CD8-positive, alpha-beta memory T cell (primary cell): ENCODE data around the gene FCHSD1. TPM values are rescaled to one million over a fixed set of nuclear protein-coding genes. Genes with fewer than 3 reads are reported as not detected.

Experiments used
- CTCF ChIA-PET: fragments of 350-600 bp; sonication (Branson Sonifier 250); formaldehyde crosslinking; loops from one replicate; lab custom pipeline; 2021; ENCODE audit warnings: antibody characterized with exemption; lab: Charles Lee
- POLR2A ChIA-PET: fragments of 350-600 bp; sonication (Branson Sonifier 250); formaldehyde crosslinking; loops from one replicate; lab custom pipeline; 2021; ENCODE audit warnings: antibody characterized with exemption; lab: Charles Lee
- DNase-seq, 5 donors: peaks; one replicate each; pipeline versions ENCODE4 v3.0.0 to v3.0.0-alpha.2; 2020 to 2022; ENCODE audit warnings: mixed read lengths in 1 of 5
- H3K27ac ChIP-seq: one replicate; pipeline ENCODE4 v1.7.0; 2013; ENCODE audit warnings: low read depth, mild to moderate bottlenecking, low read length, moderate library complexity
- H3K27me3 ChIP-seq: 2 replicates; pipeline ENCODE4 v1.7.0; 2013; ENCODE audit warnings: low read length, mild to moderate bottlenecking; ENCODE audit not compliant: insufficient read depth, poor library complexity, severe bottlenecking
- H3K36me3 ChIP-seq: 2 replicates; pipeline ENCODE4 v1.7.0; 2013; ENCODE audit warnings: mild to moderate bottlenecking, low read length, moderate library complexity; ENCODE audit not compliant: insufficient read depth
- H3K4me1 ChIP-seq: 2 replicates; pipeline ENCODE4 v1.7.0; 2013; ENCODE audit warnings: mild to moderate bottlenecking, low read length, moderate library complexity; ENCODE audit not compliant: insufficient read depth
- H3K4me3 ChIP-seq: 2 replicates; pipeline ENCODE4 v1.7.0; 2013; ENCODE audit warnings: mild to moderate bottlenecking, low read length
- H3K9me3 ChIP-seq: 2 replicates; pipeline ENCODE4 v1.7.0; 2013; ENCODE audit warnings: mild to moderate bottlenecking, low read length
- H3K27ac Mint-ChIP-seq, 8 donors: one replicate each; pipeline ENCODE4 v1.8.0; 2020 to 2021; ENCODE audit warnings: mixed read lengths in 8 of 8, mild to moderate bottlenecking in 6 of 8, inconsistent platforms in 3 of 8, moderate library complexity in 3 of 8
- H3K27me3 Mint-ChIP-seq, 2 donors: one replicate each; pipeline ENCODE4 v1.8.0; 2020 to 2021; ENCODE audit warnings: mixed read lengths in 2 of 2, mild to moderate bottlenecking in 1 of 2, moderate library complexity in 1 of 2
- H3K36me3 Mint-ChIP-seq, 3 donors: one replicate each; pipeline ENCODE4 v1.8.0; 2020 to 2021; ENCODE audit warnings: mixed read lengths in 3 of 3, inconsistent platforms in 1 of 3, mild to moderate bottlenecking in 1 of 3
- H3K4me1 Mint-ChIP-seq, 3 donors: one replicate each; pipeline ENCODE4 v1.8.0; 2020 to 2021; ENCODE audit warnings: mixed read lengths in 3 of 3, inconsistent platforms in 1 of 3, mild to moderate bottlenecking in 1 of 3
- H3K4me3 Mint-ChIP-seq, 7 donors: one replicate each; pipeline ENCODE4 v1.8.0; 2020 to 2021; ENCODE audit warnings: mixed read lengths in 7 of 7, mild to moderate bottlenecking in 6 of 7, moderate library complexity in 4 of 7, inconsistent platforms in 2 of 7
- H3K9me3 Mint-ChIP-seq, 5 donors: one replicate each; pipeline ENCODE4 v1.8.0; 2020 to 2022; ENCODE audit warnings: mixed read lengths in 5 of 5, mild to moderate bottlenecking in 3 of 5, moderate library complexity in 2 of 5, inconsistent platforms in 1 of 5
- polyA plus RNA-seq: library from polyadenylated mRNA; unstranded; fragments of 300-500 nt; fragmentation: Illumina TruSeq; gene quantifications from one replicate; pipeline ENCODE4 v1.2.3, GENCODE V29; 2021
- total RNA-seq, 2 experiments: library from RNA; stranded (reverse); gene quantifications; one replicate each; pipeline ENCODE4 v1.2.3, GENCODE V29; 2021

Gene FCHSD1
- total and polyA plus RNA-seq, 3 experiments from 2014 or later: 14.6 to 33.7 (median 31.1) TPM

- H3K4me1 Mint-ChIP-seq: peaks cover 33 to 59% (median 54%) of the 10 kb centered on the region in 3 donors
- peaks cover 0 to 46% (median 5%) of the 10 kb centered on the region in 3 donors for H3K36me3 Mint-ChIP-seq
- H3K27me3 Mint-ChIP-seq: peaks cover 0 to 1% of the 10 kb centered on the region in 2 donors
- H3K27ac Mint-ChIP-seq: peak overlapping the region; percentile 79 to 98 (median 92)
- peak overlapping the region; percentile 85 for H3K27ac ChIP-seq
- no peaks in the 10 kb centered on the region for H3K9me3 Mint-ChIP-seq
- H3K9me3 ChIP-seq: no peaks in the 10 kb centered on the region
- H3K4me3 Mint-ChIP-seq: peak overlapping the region; percentile 92 to 96 (median 94)
- H3K4me3 ChIP-seq: peak overlapping the region; percentile 97
- H3K36me3 ChIP-seq: peaks cover 7% of the 10 kb centered on the region
- H3K4me1 ChIP-seq: peaks cover 35% of the 10 kb centered on the region
- ChIA-PET CTCF (interaction anchor here (1.0 to 8.3 kb wide), 9 partner anchors 15 to 72 kb away, joined by 3 to 119 read pairs (median 8); partner anchors contain the start of gene DIAPH1), POLR2A (interaction anchor here (0.6 to 3.6 kb wide), 6 partner anchors 14 to 315 kb away, joined by 3 to 46 read pairs (median 10); partner anchors contain the start of genes DIAPH1, FCHSD1 and TAF7)
- DNase-seq: no peak
- no peaks in the 10 kb centered on the region for H3K27me3 ChIP-seq
Measured at GRCh38 chr5:141636106-141636412, 15.2 kb downstream of the FCHSD1 start.

GRCh38 chr5:141635646-141636045 lies 15.6 kb downstream of the FCHSD1 start:
- H3K9me3 ChIP-seq: no peaks in the 10 kb centered on the region
- H3K27ac ChIP-seq: peak overlapping the region; percentile 85
- H3K27me3 Mint-ChIP-seq: peaks cover 0 to 1% of the 10 kb centered on the region in 2 donors
- H3K36me3 ChIP-seq: peaks cover 7% of the 10 kb centered on the region
- ChIA-PET POLR2A (interaction anchor here (1.7 to 3.6 kb wide), 4 partner anchors 14 to 72 kb away, joined by 5 to 46 read pairs (median 19); partner anchors contain the start of genes DIAPH1 and FCHSD1), CTCF (interaction anchor here (1.2 to 8.3 kb wide), 8 partner anchors 14 to 72 kb away, joined by 4 to 119 read pairs (median 8); partner anchors contain the start of gene DIAPH1)
- H3K4me1 ChIP-seq: peaks cover 35% of the 10 kb centered on the region
- peaks cover 0 to 45% (median 5%) of the 10 kb centered on the region in 3 donors for H3K36me3 Mint-ChIP-seq
- no peaks in the 10 kb centered on the region for H3K9me3 Mint-ChIP-seq
- H3K4me3 Mint-ChIP-seq: peak overlapping the region; percentile 92 to 96 (median 94)
- no peaks in the 10 kb centered on the region for H3K27me3 ChIP-seq
- H3K4me3 ChIP-seq: peak overlapping the region; percentile 97
- H3K27ac Mint-ChIP-seq: peak overlapping the region in 6 of 8 donors; percentile 76 to 94 (median 90)
- DNase-seq: no peak
- peaks cover 33 to 59% (median 54%) of the 10 kb centered on the region in 3 donors for H3K4me1 Mint-ChIP-seq

GRCh38 chr5:141634720-141635119 lies 16.5 kb downstream of the FCHSD1 start:
- Mint-ChIP-seq H3K36me3 (peaks cover 0 to 50% (median 8%) of the 10 kb centered on the region in 3 donors), H3K9me3 (no peaks in the 10 kb centered on the region), H3K27me3 (peaks cover 0 to 1% of the 10 kb centered on the region in 2 donors), H3K4me3 (peak overlapping the region; percentile 52 to 95 (median 93)), H3K4me1 (peaks cover 36 to 60% (median 54%) of the 10 kb centered on the region in 3 donors), H3K27ac (peak overlapping the region in 7 of 8 donors; percentile 6 to 93 (median 56))
- ChIA-PET CTCF (interaction anchor here (1.0 to 8.3 kb wide), 5 partner anchors 9 to 43 kb away, joined by 4 to 119 read pairs (median 5); partner anchors contain the start of gene DIAPH1), POLR2A (no interaction called here)
- no peak overlapping the region for H3K4me3 ChIP-seq
- no peaks in the 10 kb centered on the region for H3K27me3 ChIP-seq
- peaks cover 11% of the 10 kb centered on the region for H3K36me3 ChIP-seq
- no peak for DNase-seq
- no peak overlapping the region for H3K27ac ChIP-seq
- peaks cover 35% of the 10 kb centered on the region for H3K4me1 ChIP-seq
- no peaks in the 10 kb centered on the region for H3K9me3 ChIP-seq

GRCh38 chr5:141633871-141634561 lies 17.2 kb downstream of the FCHSD1 start:
- ChIA-PET CTCF (interaction anchor here (1.0 to 8.3 kb wide), 4 partner anchors 9 to 42 kb away, joined by 4 to 119 read pairs (median 11); partner anchors contain the start of gene DIAPH1), POLR2A (interaction anchor here (0.5 to 0.6 kb wide), 2 partner anchors 87 to 355 kb away, joined by 5 read pairs; no protein-coding TSS in a partner anchor)
- Histone ChIP-seq H3K27ac (no peak overlapping the region), H3K4me3 (no peak overlapping the region), H3K9me3 (no peaks in the 10 kb centered on the region), H3K27me3 (no peaks in the 10 kb centered on the region), H3K4me1 (peaks cover 35% of the 10 kb centered on the region), H3K36me3 (peaks cover 18% of the 10 kb centered on the region)
- Mint-ChIP-seq H3K9me3 (no peaks in the 10 kb centered on the region), H3K36me3 (peaks cover 0 to 55% (median 8%) of the 10 kb centered on the region in 3 donors), H3K27ac (peak overlapping the region in 7 of 8 donors; percentile 3 to 87 (median 40)), H3K27me3 (peaks cover 0 to 1% of the 10 kb centered on the region in 2 donors), H3K4me1 (peaks cover 36 to 62% (median 54%) of the 10 kb centered on the region in 3 donors), H3K4me3 (peak overlapping the region in 3 of 7 donors; percentile 2 to 35 (median 25))
- no peak for DNase-seq

GRCh38 chr5:141632650-141633049 lies 18.6 kb downstream of the FCHSD1 start:
- H3K4me3 Mint-ChIP-seq: no peak overlapping the region
- H3K9me3 Mint-ChIP-seq: no peaks in the 10 kb centered on the region
- peaks cover 0 to 1% of the 10 kb centered on the region in 2 donors for H3K27me3 Mint-ChIP-seq
- H3K4me3 ChIP-seq: no peak overlapping the region
- CTCF ChIA-PET: interaction anchor here (1.3 to 8.3 kb wide), 3 partner anchors 15 to 41 kb away, joined by 3 to 119 read pairs (median 17); partner anchors contain the start of gene DIAPH1
- peaks cover 32% of the 10 kb centered on the region for H3K36me3 ChIP-seq
- peaks cover 0 to 67% (median 12%) of the 10 kb centered on the region in 3 donors for H3K36me3 Mint-ChIP-seq
- H3K9me3 ChIP-seq: no peaks in the 10 kb centered on the region
- peak overlapping the region in 1 of 8 donors; percentile 58 for H3K27ac Mint-ChIP-seq
- POLR2A ChIA-PET: no interaction called here
- H3K27ac ChIP-seq: no peak overlapping the region
- peaks cover 30 to 52% (median 48%) of the 10 kb centered on the region in 3 donors for H3K4me1 Mint-ChIP-seq
- no peak for DNase-seq
- H3K4me1 ChIP-seq: peaks cover 27% of the 10 kb centered on the region
- no peaks in the 10 kb centered on the region for H3K27me3 ChIP-seq

GRCh38 chr5:141630570-141631140 lies 20.6 kb downstream of the FCHSD1 start:
- POLR2A ChIA-PET: interaction anchor here (1.0 kb wide), 1 partner anchor 11 kb away, joined by 4 read pairs; no protein-coding TSS in a partner anchor

GRCh38 chr5:141628175-141628788 lies 22.9 kb downstream of the FCHSD1 start:
- no peaks in the 10 kb centered on the region for H3K27me3 ChIP-seq
- no peak for DNase-seq
- no peaks in the 10 kb centered on the region for H3K4me1 ChIP-seq
- H3K9me3 ChIP-seq: no peaks in the 10 kb centered on the region
- peaks cover 39% of the 10 kb centered on the region for H3K36me3 ChIP-seq
- CTCF ChIA-PET: interaction anchor here (1.0 to 4.1 kb wide), 2 partner anchors 9 kb away, joined by 3 to 18 read pairs; partner anchors contain the start of genes DIAPH1, HDAC3 and RELL2
- Mint-ChIP-seq H3K9me3 (no peaks in the 10 kb centered on the region), H3K36me3 (peaks cover 7 to 90% (median 25%) of the 10 kb centered on the region in 3 donors), H3K27ac (peak overlapping the region in 4 of 8 donors; percentile 12 to 90 (median 32)), H3K4me1 (peaks cover 7 to 26% (median 23%) of the 10 kb centered on the region in 3 donors), H3K27me3 (no peaks in the 10 kb centered on the region), H3K4me3 (peak overlapping the region in 1 of 7 donors; percentile 64)
- no peak overlapping the region for H3K27ac ChIP-seq
- H3K4me3 ChIP-seq: no peak overlapping the region
- POLR2A ChIA-PET: no interaction called here

More at GRCh38 chr5:141630570-141631140, 20.6 kb downstream of the FCHSD1 start:
- peaks cover 4 to 81% (median 20%) of the 10 kb centered on the region in 3 donors for H3K36me3 Mint-ChIP-seq
- peaks cover 18% of the 10 kb centered on the region for H3K4me1 ChIP-seq
- H3K27me3 ChIP-seq: no peaks in the 10 kb centered on the region
- no peak overlapping the region for H3K4me3 ChIP-seq
- H3K9me3 Mint-ChIP-seq: no peaks in the 10 kb centered on the region
- H3K4me3 Mint-ChIP-seq: no peak overlapping the region
- DNase-seq: no peak
- no peaks in the 10 kb centered on the region for H3K9me3 ChIP-seq
- CTCF ChIA-PET: interaction anchor here (0.6 to 4.1 kb wide), 7 partner anchors 8 to 1301 kb away, joined by 3 to 22 read pairs (median 4); partner anchors contain the start of gene DIAPH1
- no peak overlapping the region for H3K27ac ChIP-seq
- H3K27me3 Mint-ChIP-seq: peaks cover 0 to 1% of the 10 kb centered on the region in 2 donors
- peaks cover 24 to 45% (median 41%) of the 10 kb centered on the region in 3 donors for H3K4me1 Mint-ChIP-seq
- H3K36me3 ChIP-seq: peaks cover 39% of the 10 kb centered on the region
- H3K27ac Mint-ChIP-seq: no peak overlapping the region
